HG03108 (cell line): ENCODE results near the gene CPOX.

Experiments
- ATAC-seq: cut with Tn5 transposase; IDR thresholded peaks from one replicate; pipeline ENCODE4 v1.9.1; 2021; ENCODE audit warnings: moderate library complexity; ENCODE audit not compliant: unreplicated experiment

Gene CPOX

DNA sequence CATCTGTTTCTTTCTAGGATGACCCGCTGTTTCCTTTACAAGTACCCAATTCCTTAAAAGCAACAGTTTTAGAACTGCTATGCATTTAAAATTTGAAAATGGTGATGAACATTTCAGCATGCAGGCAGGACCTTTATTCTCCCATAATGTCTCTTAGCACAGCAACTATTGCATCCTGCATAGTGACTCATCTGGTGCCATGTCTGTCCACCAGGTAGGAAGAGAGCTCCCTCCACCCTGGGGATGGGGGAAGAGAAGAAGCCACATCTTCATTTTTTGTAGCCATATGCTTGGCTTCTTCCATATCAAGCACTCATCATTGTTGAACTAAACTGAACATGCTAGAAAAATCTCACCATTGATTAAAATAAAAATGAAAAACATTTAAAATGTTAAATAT is 51.7 kb downstream of the CPOX start:
- ATAC-seq: no peak

DNA sequence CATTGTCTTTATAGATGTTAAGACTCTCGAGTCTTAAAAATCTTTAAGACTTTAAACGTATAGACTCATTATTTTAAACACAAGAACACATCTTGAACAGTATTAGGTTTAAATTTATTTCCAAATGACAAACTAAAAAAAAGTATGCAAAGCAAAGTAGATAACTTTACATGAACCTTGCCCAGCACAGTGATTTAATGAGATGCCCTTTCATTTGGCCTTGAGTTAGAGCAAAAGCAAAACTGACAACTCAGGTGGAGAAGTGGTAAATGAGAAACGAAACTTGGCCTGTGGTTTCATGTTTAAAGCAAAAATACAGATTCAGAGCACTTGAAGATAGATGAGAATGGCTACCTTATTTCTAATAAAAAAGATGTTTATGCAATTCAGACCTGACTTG is 53.1 kb downstream of the CPOX start:
- ATAC-seq: peak; percentile 39

DNA sequence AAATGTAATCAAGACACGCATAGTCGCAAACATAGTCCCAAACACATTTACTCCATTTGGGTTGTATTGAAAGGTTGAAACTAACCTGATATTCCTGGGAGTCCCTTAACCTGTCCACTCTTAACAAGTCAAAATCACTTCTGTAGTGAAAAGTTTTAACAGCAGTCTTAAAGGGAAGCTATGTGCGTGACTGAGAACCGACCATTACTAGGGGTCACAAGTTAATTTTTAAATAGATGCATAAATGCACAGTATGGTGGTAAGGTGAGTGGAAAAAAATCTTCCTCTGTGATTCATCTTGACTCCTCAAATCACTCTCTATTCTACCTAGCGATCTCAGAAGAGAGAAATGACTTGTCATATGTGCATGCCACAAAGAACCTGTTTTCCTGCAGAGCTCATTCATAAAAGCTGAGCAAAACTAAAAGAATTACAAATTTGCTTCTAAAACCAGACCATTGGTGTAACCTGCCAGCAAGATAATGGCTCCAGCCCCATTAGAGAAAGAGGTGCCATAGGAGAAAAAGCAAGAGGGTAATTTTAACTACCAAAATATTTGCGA is 56.9 kb downstream of the CPOX start:
- peak; percentile 76 for ATAC-seq

GRCh38 chr3:98534734-98535133 is 58.7 kb downstream of the CPOX start:
- ATAC-seq: no peak

DNA sequence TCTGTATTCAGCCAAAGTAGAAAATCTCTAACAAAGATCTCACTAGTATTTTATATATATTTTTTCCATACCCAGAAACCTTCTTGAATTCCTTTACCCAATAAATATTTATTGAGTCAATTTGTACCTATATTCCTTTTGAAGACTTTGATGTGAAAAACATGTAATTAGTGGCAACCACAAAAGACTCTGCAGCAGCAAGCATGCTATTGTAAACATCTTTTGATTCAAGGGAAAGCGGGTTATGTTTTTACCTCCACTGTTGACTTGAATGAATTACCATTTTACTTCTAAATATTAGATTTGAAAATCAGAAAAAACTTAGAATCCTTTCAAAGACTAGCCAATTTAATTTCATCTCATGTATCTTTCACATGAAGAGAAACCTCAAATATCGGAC is 59.2 kb downstream of the CPOX start:
- ATAC-seq: no peak

- no peak for ATAC-seq
Measured at GRCh38 chr3:98532709-98533571, 60.5 kb downstream of the CPOX start.

DNA sequence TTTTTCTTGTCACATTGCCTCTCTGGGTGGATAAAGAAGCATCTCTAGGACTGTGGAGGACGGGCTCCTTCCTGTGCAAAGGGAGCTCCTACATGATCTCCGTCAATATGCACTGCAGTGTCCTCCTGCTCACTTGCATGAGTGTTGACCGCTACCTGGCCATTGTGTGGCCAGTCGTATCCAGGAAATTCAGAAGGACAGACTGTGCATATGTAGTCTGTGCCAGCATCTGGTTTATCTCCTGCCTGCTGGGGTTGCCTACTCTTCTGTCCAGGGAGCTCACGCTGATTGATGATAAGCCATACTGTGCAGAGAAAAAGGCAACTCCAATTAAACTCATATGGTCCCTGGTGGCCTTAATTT is 61.2 kb downstream of the CPOX start:
- no peak for ATAC-seq

DNA sequence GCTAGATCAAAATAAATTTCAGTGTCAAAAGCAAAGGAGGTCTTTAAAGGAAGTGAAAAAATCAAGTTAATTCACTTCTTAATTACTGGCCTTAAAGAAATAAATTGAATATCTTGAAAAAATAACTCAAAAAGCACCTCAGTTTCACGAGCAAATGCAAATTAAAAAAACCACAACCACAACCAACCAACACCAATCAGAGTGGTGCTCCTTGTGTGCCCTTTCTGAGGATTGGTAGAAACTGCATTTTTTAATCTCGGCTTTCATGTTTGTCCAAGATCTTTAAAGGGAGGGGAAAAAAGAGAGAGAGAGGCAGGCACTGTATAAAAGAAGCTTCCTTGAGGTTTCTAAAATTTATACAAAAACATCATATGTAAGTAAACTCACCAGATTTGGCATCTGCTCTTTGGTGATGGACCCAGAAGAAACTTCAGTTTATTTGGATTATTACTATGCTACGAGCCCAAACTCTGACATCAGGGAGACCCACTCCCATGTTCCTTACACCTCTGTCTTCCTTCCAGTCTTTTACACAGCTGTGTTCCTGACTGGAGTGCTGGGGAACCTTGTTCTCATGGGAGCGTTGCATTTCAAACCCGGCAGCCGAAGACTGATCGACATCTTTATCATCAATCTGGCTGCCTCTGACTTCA is 61.7 kb downstream of the CPOX start, which contains the start of gene GPR15:
GPR15 (plus strand) TSS at position 357 of the 653 bp plus-strand sequence; CDS start at position 413, 56 bp downstream.
- ATAC-seq: peak; percentile 29

GRCh38 chr3:98530676-98531075 is 62.7 kb downstream of the CPOX start:
- no peak for ATAC-seq

DNA sequence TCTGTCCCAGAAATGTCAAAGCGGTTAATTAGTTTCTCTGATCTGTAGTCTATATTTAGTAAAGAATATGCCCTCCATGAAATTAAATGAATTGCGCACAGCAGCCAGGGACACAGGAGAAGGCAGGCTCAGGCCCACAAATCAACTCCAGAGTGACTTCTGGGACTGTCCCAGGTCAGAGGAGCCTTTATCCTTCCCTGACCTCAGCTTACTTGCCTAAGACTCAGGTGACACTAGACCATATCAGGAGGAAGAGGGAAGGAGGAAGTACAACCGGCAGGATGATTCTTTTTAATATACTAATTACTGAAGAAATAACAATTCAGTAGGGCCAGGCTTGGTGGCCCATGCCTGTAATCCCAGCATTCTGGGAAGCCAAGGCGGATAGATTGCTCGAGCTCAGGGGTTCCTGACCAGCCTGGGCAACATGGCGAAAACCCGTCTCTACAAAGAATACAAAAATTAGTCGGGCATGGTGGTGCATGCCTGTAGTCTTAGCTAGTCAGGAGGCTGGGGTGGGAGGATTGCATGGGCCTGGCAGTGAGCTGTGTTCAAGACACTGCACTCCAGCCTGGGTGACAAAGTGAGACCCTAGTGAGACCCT is 63.5 kb downstream of the CPOX start:
- ATAC-seq: no peak
